ENCODE data around the gene OMA1. TPM values are rescaled to one million over a fixed set of nuclear protein-coding genes. Genes with fewer than 3 reads are reported as not detected.
A peak's percentile ranks its signal among the peaks of the same experiment; 100 is the strongest.
"Not testable (repeated sequence)": the region's sequence is repeated elsewhere in the genome, so short reads cannot be mapped to it uniquely, and the experiment has no call there.

OMA1 gene
- total RNA-seq, 2 experiments from 2014 or later = 15.4 to 16.6 TPM

- Mint-ChIP-seq H3K4me3 (peak overlapping the region; percentile 91), H3K27ac (peak overlapping the region; percentile 97), H3K27me3 (ENCODE audit: low read depth) (no peaks in the 10 kb centered on the region), H3K9me3 (no peaks in the 10 kb centered on the region), H3K36me3 (ENCODE audit: low read depth) (peaks cover 3% of the 10 kb centered on the region), H3K4me1 (ENCODE audit: low read depth) (peaks cover 15% of the 10 kb centered on the region)
- intact Hi-C loops (cut with micrococcal nuclease) = loop anchor here (1.0 to 5.0 kb wide), 14 partner anchors 21 to 1268 kb away; partner anchors contain the start of genes HOOK1, JUN and MYSM1
- CTCF ChIA-PET = interaction anchor here (0.7 to 5.7 kb wide), 8 partner anchors 9 to 688 kb away, joined by 3 to 62 read pairs (median 3); no protein-coding TSS in a partner anchor
- peak; percentile 81 for DNase-seq
Measured at GRCh38 chr1:58545591-58546519, 671 bp downstream of the OMA1 start.

- CTCF ChIA-PET = interaction anchor here (0.7 to 2.2 kb wide), 2 partner anchors 27 to 299 kb away, joined by 9 to 20 read pairs; no protein-coding TSS in a partner anchor
- no peaks in the 10 kb centered on the region for H3K9me3 Mint-ChIP-seq
Measured at GRCh38 chr1:58543260-58543659, 3.3 kb downstream of the OMA1 start.

GRCh38 chr1:58539553-58539952 lies 7.0 kb downstream of the OMA1 start:
- CTCF ChIA-PET = interaction anchor here (1.3 kb wide), 1 partner anchor 24 kb away, joined by 6 read pairs; no protein-coding TSS in a partner anchor
- Mint-ChIP-seq H3K27me3 (ENCODE audit: low read depth) (no peaks in the 10 kb centered on the region), H3K4me1 (ENCODE audit: low read depth) (peaks cover 6% of the 10 kb centered on the region), H3K9me3 (no peaks in the 10 kb centered on the region), H3K27ac (no peak overlapping the region), H3K36me3 (ENCODE audit: low read depth) (peaks cover 2% of the 10 kb centered on the region), H3K4me3 (no peak overlapping the region)
- intact Hi-C loops (cut with micrococcal nuclease) = no loop called here
- DNase-seq = no peak

More at GRCh38 chr1:58543260-58543659, 3.3 kb downstream of the OMA1 start:
- no peaks in the 10 kb centered on the region for H3K27me3 Mint-ChIP-seq (ENCODE audit: low read depth)
- H3K27ac Mint-ChIP-seq = no peak overlapping the region
- no peak overlapping the region for H3K4me3 Mint-ChIP-seq
- intact Hi-C loops (cut with micrococcal nuclease) = no loop called here
- peaks cover 3% of the 10 kb centered on the region for H3K36me3 Mint-ChIP-seq (ENCODE audit: low read depth)
- no peak for DNase-seq
- H3K4me1 Mint-ChIP-seq (ENCODE audit: low read depth) = peaks cover 15% of the 10 kb centered on the region

GRCh38 chr1:58538821-58539220 lies 7.7 kb downstream of the OMA1 start:
- peaks cover 6% of the 10 kb centered on the region for H3K4me1 Mint-ChIP-seq (ENCODE audit: low read depth)
- H3K27me3 Mint-ChIP-seq (ENCODE audit: low read depth) = no peaks in the 10 kb centered on the region
- no peak overlapping the region for H3K27ac Mint-ChIP-seq
- CTCF ChIA-PET = interaction anchor here (1.0 to 1.3 kb wide), 2 partner anchors 15 to 23 kb away, joined by 5 to 6 read pairs; no protein-coding TSS in a partner anchor
- intact Hi-C loops (cut with micrococcal nuclease) = no loop called here
- no peak overlapping the region for H3K4me3 Mint-ChIP-seq
- H3K36me3 Mint-ChIP-seq (ENCODE audit: low read depth) = peaks cover 2% of the 10 kb centered on the region
- no peak for DNase-seq
- H3K9me3 Mint-ChIP-seq = no peaks in the 10 kb centered on the region

- H3K4me1 Mint-ChIP-seq (ENCODE audit: low read depth) = peaks cover 10% of the 10 kb centered on the region
- H3K4me3 Mint-ChIP-seq; H3K9me3 Mint-ChIP-seq; CTCF ChIA-PET; intact Hi-C loops (cut with micrococcal nuclease); H3K27me3 Mint-ChIP-seq (ENCODE audit: low read depth); DNase-seq; H3K36me3 Mint-ChIP-seq (ENCODE audit: low read depth); H3K27ac Mint-ChIP-seq: not testable (repeated sequence)
Measured at GRCh38 chr1:58531842-58532241, 14.7 kb downstream of the OMA1 start.

GRCh38 chr1:58529284-58529683 lies 17.2 kb downstream of the OMA1 start:
- Mint-ChIP-seq H3K27ac (no peak overlapping the region), H3K36me3 (ENCODE audit: low read depth) (peaks cover 3% of the 10 kb centered on the region), H3K4me3 (no peak overlapping the region), H3K9me3 (no peaks in the 10 kb centered on the region), H3K4me1 (ENCODE audit: low read depth) (peaks cover 16% of the 10 kb centered on the region), H3K27me3 (ENCODE audit: low read depth) (no peaks in the 10 kb centered on the region)
- DNase-seq = no peak
- intact Hi-C loops (cut with micrococcal nuclease) = no loop called here
- CTCF ChIA-PET = interaction anchor here (1.0 kb wide), 1 partner anchor 123 kb away, joined by 4 read pairs; no protein-coding TSS in a partner anchor

- intact Hi-C loops (cut with micrococcal nuclease) = no loop called here
- H3K27ac Mint-ChIP-seq = no peak overlapping the region
- CTCF ChIA-PET = interaction anchor here (4.3 kb wide), 1 partner anchor 13 kb away, joined by 30 read pairs; no protein-coding TSS in a partner anchor
- H3K4me3 Mint-ChIP-seq = no peak overlapping the region
- peaks cover 20% of the 10 kb centered on the region for H3K4me1 Mint-ChIP-seq (ENCODE audit: low read depth)
- peaks cover 3% of the 10 kb centered on the region for H3K36me3 Mint-ChIP-seq (ENCODE audit: low read depth)
- no peaks in the 10 kb centered on the region for H3K9me3 Mint-ChIP-seq
- no peaks in the 10 kb centered on the region for H3K27me3 Mint-ChIP-seq (ENCODE audit: low read depth)
- no peak for DNase-seq
Measured at GRCh38 chr1:58528518-58528917, 18.0 kb downstream of the OMA1 start.

GRCh38 chr1:58524353-58524945 lies 22.1 kb downstream of the OMA1 start:
- Mint-ChIP-seq H3K36me3 (ENCODE audit: low read depth) (peaks cover 10% of the 10 kb centered on the region), H3K27me3 (ENCODE audit: low read depth) (no peaks in the 10 kb centered on the region), H3K9me3 (no peaks in the 10 kb centered on the region), H3K27ac (no peak overlapping the region), H3K4me3 (no peak overlapping the region), H3K4me1 (ENCODE audit: low read depth) (peaks cover 21% of the 10 kb centered on the region)
- DNase-seq = peak; percentile 34
- intact Hi-C loops (cut with micrococcal nuclease) = loop anchor here (2.0 kb wide), 1 partner anchor 22 kb away; the partner anchor contains the start of gene OMA1
- CTCF ChIA-PET = interaction anchor here (0.8 to 4.3 kb wide), 5 partner anchors 8 to 128 kb away, joined by 3 to 30 read pairs (median 5); no protein-coding TSS in a partner anchor

GRCh38 chr1:58515794-58516401 lies 30.6 kb downstream of the OMA1 start:
- Mint-ChIP-seq H3K4me3 (no peak overlapping the region), H3K27ac (peak overlapping the region; percentile 38), H3K4me1 (ENCODE audit: low read depth) (peaks cover 7% of the 10 kb centered on the region), H3K27me3 (ENCODE audit: low read depth) (no peaks in the 10 kb centered on the region), H3K36me3 (ENCODE audit: low read depth) (peaks cover 20% of the 10 kb centered on the region), H3K9me3 (peaks cover 3% of the 10 kb centered on the region)
- CTCF ChIA-PET = interaction anchor here (0.7 to 7.2 kb wide), 17 partner anchors 8 to 1281 kb away, joined by 3 to 62 read pairs (median 6); partner anchors contain the start of gene OMA1
- intact Hi-C loops (cut with micrococcal nuclease) = loop anchor here (1.0 to 2.0 kb wide), 4 partner anchors 30 to 1243 kb away; partner anchors contain the start of gene OMA1
- DNase-seq = peak; percentile 35

GRCh38 chr1:58513956-58514355 lies 32.6 kb downstream of the OMA1 start:
- peaks cover 10% of the 10 kb centered on the region for H3K4me1 Mint-ChIP-seq (ENCODE audit: low read depth)
- H3K27ac Mint-ChIP-seq = no peak overlapping the region
- intact Hi-C loops (cut with micrococcal nuclease) = loop anchor here (2.0 kb wide), 1 partner anchor 1185 kb away; no protein-coding TSS in a partner anchor
- peaks cover 26% of the 10 kb centered on the region for H3K36me3 Mint-ChIP-seq (ENCODE audit: low read depth)
- no peak overlapping the region for H3K4me3 Mint-ChIP-seq
- peaks cover 3% of the 10 kb centered on the region for H3K9me3 Mint-ChIP-seq
- CTCF ChIA-PET = interaction anchor here (1.0 to 7.2 kb wide), 4 partner anchors 13 to 318 kb away, joined by 3 to 62 read pairs (median 32); partner anchors contain the start of gene OMA1
- DNase-seq = no peak
- H3K27me3 Mint-ChIP-seq (ENCODE audit: low read depth) = no peaks in the 10 kb centered on the region

- CTCF ChIA-PET = no interaction called here
- intact Hi-C loops (cut with micrococcal nuclease) = no loop called here
- Mint-ChIP-seq H3K27me3 (ENCODE audit: low read depth) (no peaks in the 10 kb centered on the region), H3K27ac (no peak overlapping the region), H3K36me3 (ENCODE audit: low read depth) (peaks cover 45% of the 10 kb centered on the region), H3K9me3 (peaks cover 3% of the 10 kb centered on the region), H3K4me1 (ENCODE audit: low read depth) (peaks cover 13% of the 10 kb centered on the region), H3K4me3 (no peak overlapping the region)
- no peak for DNase-seq
Measured at GRCh38 chr1:58508629-58509028, 37.9 kb downstream of the OMA1 start.

Measured in activated naive CD4-positive, alpha-beta T cell treated with anti-CD3 and anti-CD28 coated beads for 36 hours (primary cell).